H9 (cell line): ENCODE data around the gene OTOF. TPM values are rescaled to one million over a fixed set of nuclear protein-coding genes. Genes with fewer than 3 reads are reported as not detected.

Experiments
- DNase-seq: peaks from one replicate; pipeline ENCODE4 v3.0.0-alpha.2; 2017
- H2AFZ ChIP-seq: one replicate; pipeline ENCODE4 v1.6.1; 2013; ENCODE audit warnings: mild to moderate bottlenecking, low read length, control low read depth, moderate library complexity
- H2AK5ac ChIP-seq: 2 replicates; pipeline ENCODE4 v1.6.1; 2013; ENCODE audit warnings: low read length, control low read depth, mixed read lengths; ENCODE audit not compliant: insufficient read length
- H2BK120ac ChIP-seq: one replicate; pipeline ENCODE4 v1.6.1; 2013; ENCODE audit warnings: low read depth, mild to moderate bottlenecking, low read length, control low read depth, inconsistent platforms; ENCODE audit not compliant: poor library complexity, severe bottlenecking
- H2BK12ac ChIP-seq: 2 replicates; pipeline ENCODE4 v1.6.1; 2013; ENCODE audit warnings: low read length, control low read depth, mixed read lengths, low read depth; ENCODE audit not compliant: insufficient read length
- H2BK15ac ChIP-seq: 2 replicates; pipeline ENCODE4 v1.6.1; 2013; ENCODE audit warnings: low read depth, low read length, control low read depth
- H2BK20ac ChIP-seq: one replicate; pipeline ENCODE4 v1.6.1; 2013; ENCODE audit warnings: low read depth, mild to moderate bottlenecking, low read length, control low read depth, inconsistent platforms; ENCODE audit not compliant: poor library complexity, severe bottlenecking
- H2BK5ac ChIP-seq: 2 replicates; pipeline ENCODE4 v1.6.1; 2013; ENCODE audit warnings: low read length, control low read depth, mixed read lengths; ENCODE audit not compliant: insufficient read length
- H3K14ac ChIP-seq: 2 replicates; pipeline ENCODE4 v1.6.1; 2013; ENCODE audit warnings: low read length, control low read depth; ENCODE audit not compliant: insufficient read depth
- H3K18ac ChIP-seq: 2 replicates; pipeline ENCODE4 v1.6.1; 2013; ENCODE audit warnings: low read depth, mild to moderate bottlenecking, mixed read lengths, low read length, control low read depth; ENCODE audit not compliant: insufficient read length
- H3K23ac ChIP-seq: 2 replicates; pipeline ENCODE4 v1.6.1; 2013; ENCODE audit warnings: low read length, control low read depth, mixed read lengths, low read depth; ENCODE audit not compliant: insufficient read length
- H3K23me2 ChIP-seq: 2 replicates; pipeline ENCODE4 v1.6.1; 2013; ENCODE audit warnings: low read depth, mild to moderate bottlenecking, mixed read lengths, low read length, control low read depth; ENCODE audit not compliant: insufficient read length, poor library complexity, severe bottlenecking
- H3K27ac ChIP-seq: 2 replicates; pipeline ENCODE4 v1.5.1; 2013; ENCODE audit warnings: low read length, control low read depth, mixed read lengths, low read depth; ENCODE audit not compliant: insufficient read length
- H3K27me3 ChIP-seq: 2 replicates; pipeline ENCODE4 v1.6.1; 2013; ENCODE audit warnings: low read length, control low read depth, inconsistent platforms; ENCODE audit not compliant: insufficient read depth
- H3K4ac ChIP-seq: 2 replicates; pipeline ENCODE4 v1.6.1; 2013; ENCODE audit warnings: low read depth, mild to moderate bottlenecking, control low read depth, inconsistent platforms, low read length, moderate library complexity
- H3K4me1 ChIP-seq: 2 replicates; pipeline ENCODE4 v1.6.1; 2013; ENCODE audit warnings: low read length, control low read depth, inconsistent platforms; ENCODE audit not compliant: insufficient read depth
- H3K4me2 ChIP-seq: 2 replicates; pipeline ENCODE4 v1.6.1; 2013; ENCODE audit warnings: low read length, control low read depth, mixed read lengths; ENCODE audit not compliant: insufficient read length, insufficient read depth
- H3K56ac ChIP-seq: 2 replicates; pipeline ENCODE4 v1.6.1; 2013; ENCODE audit warnings: low read depth, mild to moderate bottlenecking, mixed read lengths, low read length, control low read depth; ENCODE audit not compliant: insufficient read length
- H3K79me1 ChIP-seq: 2 replicates; pipeline ENCODE4 v1.6.1; 2013; ENCODE audit warnings: low read depth, mild to moderate bottlenecking, moderate library complexity, low read length, control low read depth, inconsistent platforms; ENCODE audit not compliant: insufficient read depth, poor library complexity, severe bottlenecking
- H3K79me2 ChIP-seq: 2 replicates; pipeline ENCODE4 v1.6.1; 2013; ENCODE audit warnings: low read length, control low read depth, inconsistent platforms; ENCODE audit not compliant: insufficient read depth
- H3K9ac ChIP-seq: 2 replicates; pipeline ENCODE4 v1.6.1; 2013; ENCODE audit warnings: low read length, control low read depth, mixed read lengths; ENCODE audit not compliant: insufficient read length; ENCODE audit errors: extremely low read depth
- H3K9me3 ChIP-seq: one replicate; pipeline ENCODE4 v1.6.1; 2013; ENCODE audit warnings: low read depth, low read length, inconsistent platforms; ENCODE audit not compliant: control insufficient read depth
- H3T11ph ChIP-seq: one replicate; pipeline ENCODE4 v1.6.1; 2013; ENCODE audit warnings: mild to moderate bottlenecking, low read length, control low read depth, inconsistent platforms
- H4K20me1 ChIP-seq: one replicate; pipeline ENCODE4 v1.6.1; 2013; ENCODE audit not compliant: control insufficient read depth, insufficient read length, insufficient read depth
- H4K5ac ChIP-seq: 2 replicates; pipeline ENCODE4 v1.6.1; 2013; ENCODE audit warnings: low read depth, mild to moderate bottlenecking, mixed read lengths, low read length, control low read depth; ENCODE audit not compliant: insufficient read length
- H4K8ac ChIP-seq: replicated peaks from 2 replicates; pipeline ENCODE4 v1.6.1; 2013; ENCODE audit warnings: low read length, control low read depth, mixed read lengths, low read depth; ENCODE audit not compliant: insufficient read length
- H4K91ac ChIP-seq: 2 replicates; pipeline ENCODE4 v1.6.1; 2013; ENCODE audit warnings: low read depth, mild to moderate bottlenecking, moderate library complexity, mixed read lengths, low read length, control low read depth; ENCODE audit not compliant: insufficient read length
- H3K27ac Mint-ChIP-seq, 3 experiments: 2 replicates in 2 of 3; 3 replicates in 1 of 3; pipeline ENCODE4 v1.8.0; 2020 to 2021; ENCODE audit warnings: mixed read lengths in 3 of 3, mild to moderate bottlenecking in 1 of 3, moderate library complexity in 1 of 3
- H3K27me3 Mint-ChIP-seq: 2 replicates; pipeline ENCODE4 v1.8.0; 2021; ENCODE audit warnings: low read depth, mild to moderate bottlenecking, moderate library complexity, mixed read lengths
- H3K36me3 Mint-ChIP-seq, 3 experiments: 2 replicates in 2 of 3; 3 replicates in 1 of 3; pipeline ENCODE4 v1.8.0; 2020 to 2021; ENCODE audit warnings: low read depth in 3 of 3, mixed read lengths in 3 of 3; ENCODE audit not compliant: insufficient read depth in 1 of 3
- H3K4me1 Mint-ChIP-seq, 2 experiments: 2 replicates each; pipeline ENCODE4 v1.8.0; 2020; ENCODE audit warnings: mixed read lengths in 2 of 2
- H3K4me3 Mint-ChIP-seq, 2 experiments: 2 replicates in 1 of 2; 3 replicates in 1 of 2; pipeline ENCODE4 v1.8.0; 2020 to 2021; ENCODE audit warnings: mild to moderate bottlenecking in 2 of 2, mixed read lengths in 2 of 2, moderate library complexity in 1 of 2
- H3K9me3 Mint-ChIP-seq, 2 experiments: 2 replicates in 1 of 2; 3 replicates in 1 of 2; pipeline ENCODE4 v1.8.0; 2020; ENCODE audit warnings: mild to moderate bottlenecking in 2 of 2, mixed read lengths in 2 of 2, moderate library complexity in 1 of 2
- WGBS: extraction: QIAGEN DNeasy Blood & Tissue Kit; methylation state at CpG from one replicate; pipeline ENCODE4 v1.1.7; 2013; ENCODE audit warnings: missing lambda C conversion rate, low lambda C conversion rate, mixed read lengths; ENCODE audit not compliant: insufficient read length; ENCODE audit errors: extremely low coverage; 5-methylcytosine and 5-hydroxymethylcytosine counted together
- total RNA-seq: library from RNA; stranded (reverse); gene quantifications from 2 replicates; pipeline ENCODE4 v1.2.1, GENCODE V29; 2021
- TF ChIP-seq, protein P1 (sequence below): fragments of 200-600 bp; sonication (generic); conservative IDR thresholded peaks from 3 replicates; pipeline ENCODE4 v1.8.0; 2021; ENCODE audit warnings: antibody characterized with exemption, mild to moderate bottlenecking

The OTOF gene
- total RNA-seq, 1 experiment from 2014 or later = 0.35 TPM

GRCh38 chr2:26464390-26465265 is 13.3 kb downstream of the OTOF start:
- H3K18ac ChIP-seq = no peak overlapping the region
- H3K9me3 ChIP-seq = no peaks in the 10 kb centered on the region
- TF ChIP-seq, protein P1, sequence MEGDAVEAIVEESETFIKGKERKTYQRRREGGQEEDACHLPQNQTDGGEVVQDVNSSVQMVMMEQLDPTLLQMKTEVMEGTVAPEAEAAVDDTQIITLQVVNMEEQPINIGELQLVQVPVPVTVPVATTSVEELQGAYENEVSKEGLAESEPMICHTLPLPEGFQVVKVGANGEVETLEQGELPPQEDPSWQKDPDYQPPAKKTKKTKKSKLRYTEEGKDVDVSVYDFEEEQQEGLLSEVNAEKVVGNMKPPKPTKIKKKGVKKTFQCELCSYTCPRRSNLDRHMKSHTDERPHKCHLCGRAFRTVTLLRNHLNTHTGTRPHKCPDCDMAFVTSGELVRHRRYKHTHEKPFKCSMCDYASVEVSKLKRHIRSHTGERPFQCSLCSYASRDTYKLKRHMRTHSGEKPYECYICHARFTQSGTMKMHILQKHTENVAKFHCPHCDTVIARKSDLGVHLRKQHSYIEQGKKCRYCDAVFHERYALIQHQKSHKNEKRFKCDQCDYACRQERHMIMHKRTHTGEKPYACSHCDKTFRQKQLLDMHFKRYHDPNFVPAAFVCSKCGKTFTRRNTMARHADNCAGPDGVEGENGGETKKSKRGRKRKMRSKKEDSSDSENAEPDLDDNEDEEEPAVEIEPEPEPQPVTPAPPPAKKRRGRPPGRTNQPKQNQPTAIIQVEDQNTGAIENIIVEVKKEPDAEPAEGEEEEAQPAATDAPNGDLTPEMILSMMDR = no peak
- no peaks in the 10 kb centered on the region for H3K79me2 ChIP-seq
- H2BK5ac ChIP-seq = no peak overlapping the region
- WGBS = no CpG with 5 or more reads among the region's 14 CpGs
- H4K5ac ChIP-seq = no peak overlapping the region
- no peak for DNase-seq
- H2BK20ac ChIP-seq = no peak overlapping the region
- H3K56ac ChIP-seq = no peak overlapping the region
- no peak overlapping the region for H2AK5ac ChIP-seq
- H3K27ac ChIP-seq = no peak overlapping the region
- Mint-ChIP-seq H3K36me3 (no peaks in the 10 kb centered on the region), H3K4me1 (peaks cover 46 to 58% of the 10 kb centered on the region in 2 experiments), H3K9me3 (peaks cover 0 to 7% of the 10 kb centered on the region in 2 experiments; a peak in 2 of 5 replicates), H3K4me3 (no peak overlapping the region), H3K27ac (peak overlapping the region in 2 of 3 experiments; percentile 67 to 82; a peak in 3 of 7 replicates), H3K27me3 (no peaks in the 10 kb centered on the region; the same call in 1 of the 2 replicates)
- H3K23me2 ChIP-seq = no peaks in the 10 kb centered on the region
- H3K27me3 ChIP-seq = no peaks in the 10 kb centered on the region
- no peaks in the 10 kb centered on the region for H3K4me1 ChIP-seq
- no peaks in the 10 kb centered on the region for H4K20me1 ChIP-seq
- H3K4me2 ChIP-seq = no peak overlapping the region
- no peak overlapping the region for H4K8ac ChIP-seq
- no peak overlapping the region for H3T11ph ChIP-seq
- no peaks in the 10 kb centered on the region for H3K79me1 ChIP-seq
- H3K9ac ChIP-seq = no peak overlapping the region
- no peak overlapping the region for H2AFZ ChIP-seq
- no peak overlapping the region for H2BK15ac ChIP-seq
- H3K23ac ChIP-seq = no peak overlapping the region
- no peak overlapping the region; the same call in 1 of the 2 replicates for H3K14ac ChIP-seq
- no peak overlapping the region for H2BK120ac ChIP-seq
- no peak overlapping the region for H2BK12ac ChIP-seq
- no peak overlapping the region for H3K4ac ChIP-seq
- H4K91ac ChIP-seq = peak overlapping the region; percentile 48
